ENCODE measurements around the gene RTL1. TPM values are rescaled to one million over a fixed set of nuclear protein-coding genes. Genes with fewer than 3 reads are reported as not detected.

RTL1 gene
- total RNA-seq, 1 donor from 2014 or later, result not detected

GRCh38 chr14:100875126-100875525 is 28.4 kb downstream of the RTL1 start:
- peak; percentile 5 for DNase-seq
- TF ChIP-seq, protein P1, sequence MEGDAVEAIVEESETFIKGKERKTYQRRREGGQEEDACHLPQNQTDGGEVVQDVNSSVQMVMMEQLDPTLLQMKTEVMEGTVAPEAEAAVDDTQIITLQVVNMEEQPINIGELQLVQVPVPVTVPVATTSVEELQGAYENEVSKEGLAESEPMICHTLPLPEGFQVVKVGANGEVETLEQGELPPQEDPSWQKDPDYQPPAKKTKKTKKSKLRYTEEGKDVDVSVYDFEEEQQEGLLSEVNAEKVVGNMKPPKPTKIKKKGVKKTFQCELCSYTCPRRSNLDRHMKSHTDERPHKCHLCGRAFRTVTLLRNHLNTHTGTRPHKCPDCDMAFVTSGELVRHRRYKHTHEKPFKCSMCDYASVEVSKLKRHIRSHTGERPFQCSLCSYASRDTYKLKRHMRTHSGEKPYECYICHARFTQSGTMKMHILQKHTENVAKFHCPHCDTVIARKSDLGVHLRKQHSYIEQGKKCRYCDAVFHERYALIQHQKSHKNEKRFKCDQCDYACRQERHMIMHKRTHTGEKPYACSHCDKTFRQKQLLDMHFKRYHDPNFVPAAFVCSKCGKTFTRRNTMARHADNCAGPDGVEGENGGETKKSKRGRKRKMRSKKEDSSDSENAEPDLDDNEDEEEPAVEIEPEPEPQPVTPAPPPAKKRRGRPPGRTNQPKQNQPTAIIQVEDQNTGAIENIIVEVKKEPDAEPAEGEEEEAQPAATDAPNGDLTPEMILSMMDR (IDR thresholded peaks at IDR 0.05; ENCODE audit: borderline replicate concordance), result no peak
- Histone ChIP-seq H3K27ac (replicated peaks) (no peak overlapping the region), H3K27me3 (ENCODE audit: low read depth) (peaks cover 51% of the 10 kb centered on the region), H3K4me1 (no peaks in the 10 kb centered on the region), H3K9me3 (replicated peaks) (no peaks in the 10 kb centered on the region), H3K36me3 (no peaks in the 10 kb centered on the region), H3K4me3 (no peak overlapping the region)
- intact Hi-C loops (cut with micrococcal nuclease), result no loop called here

DNA sequence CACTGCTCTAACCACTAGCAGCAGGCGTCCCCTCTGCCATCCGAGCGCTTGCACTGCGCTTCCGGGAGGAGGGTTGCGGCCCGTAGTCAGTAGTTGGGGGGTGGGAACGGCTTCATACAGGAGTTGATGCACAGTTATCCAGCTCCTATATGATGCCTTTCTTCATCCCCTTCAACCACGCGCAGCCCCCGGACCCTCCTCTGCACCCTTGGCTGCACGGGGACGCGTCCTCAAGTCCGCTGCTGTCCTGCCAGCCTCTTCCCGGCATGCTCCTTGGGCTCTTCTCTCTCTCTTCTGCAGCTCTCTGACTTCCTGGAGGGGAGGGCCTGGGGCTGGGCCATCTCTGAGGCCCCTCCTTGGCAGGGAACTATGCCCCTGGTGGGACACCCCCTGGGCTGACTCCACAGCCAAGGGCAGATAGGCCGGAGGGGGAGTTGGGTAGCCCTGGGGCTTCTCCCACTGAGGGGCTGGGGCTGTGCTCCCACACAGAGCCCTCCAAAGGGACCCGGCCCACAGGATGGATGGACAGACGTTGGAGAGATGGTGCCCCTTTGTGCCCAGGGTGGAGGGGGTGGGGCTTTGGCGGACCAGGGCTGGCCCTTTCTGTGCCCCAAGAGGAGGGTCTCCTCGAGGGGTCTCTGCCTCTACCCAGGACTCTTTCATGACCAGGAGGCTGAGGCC is 29.0 kb downstream of the RTL1 start:
- TF ChIP-seq, protein P1 (IDR thresholded peaks at IDR 0.05; ENCODE audit: borderline replicate concordance), result no peak
- Histone ChIP-seq H3K4me3 (no peak overlapping the region), H3K9me3 (replicated peaks) (no peaks in the 10 kb centered on the region), H3K27ac (replicated peaks) (no peak overlapping the region), H3K36me3 (no peaks in the 10 kb centered on the region), H3K4me1 (no peaks in the 10 kb centered on the region), H3K27me3 (ENCODE audit: low read depth) (peaks cover 51% of the 10 kb centered on the region)
- intact Hi-C loops (cut with micrococcal nuclease), result no loop called here
- DNase-seq, result peak; percentile 2

DNA sequence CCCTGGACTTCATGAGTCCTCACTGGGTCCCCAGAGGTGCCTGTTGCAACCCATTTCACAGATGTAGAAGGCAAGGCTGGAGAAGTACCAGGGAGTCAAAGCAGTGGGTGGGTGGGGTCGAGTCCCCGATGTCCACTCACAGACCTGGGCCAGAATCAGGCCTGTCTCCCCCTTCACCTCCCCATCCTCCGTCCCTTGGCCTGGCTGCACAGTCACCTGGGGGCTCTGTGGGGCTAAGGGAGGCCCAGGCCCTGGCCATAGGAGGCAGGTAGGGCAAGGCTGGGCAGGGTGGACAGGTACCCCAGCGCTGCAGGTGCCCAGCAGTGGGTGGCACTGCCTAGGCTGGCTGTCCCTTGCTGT is 29.5 kb downstream of the RTL1 start:
- H3K36me3 ChIP-seq, result no peaks in the 10 kb centered on the region
- no peaks in the 10 kb centered on the region for H3K4me1 ChIP-seq
- H3K27ac ChIP-seq (replicated peaks), result no peak overlapping the region
- intact Hi-C loops (cut with micrococcal nuclease), result no loop called here
- no peaks in the 10 kb centered on the region for H3K9me3 ChIP-seq (replicated peaks)
- no peak overlapping the region for H3K4me3 ChIP-seq
- DNase-seq, result peak; percentile 5
- TF ChIP-seq, protein P1 (IDR thresholded peaks at IDR 0.05; ENCODE audit: borderline replicate concordance), result no peak
- peaks cover 47% of the 10 kb centered on the region for H3K27me3 ChIP-seq (ENCODE audit: low read depth)

DNA sequence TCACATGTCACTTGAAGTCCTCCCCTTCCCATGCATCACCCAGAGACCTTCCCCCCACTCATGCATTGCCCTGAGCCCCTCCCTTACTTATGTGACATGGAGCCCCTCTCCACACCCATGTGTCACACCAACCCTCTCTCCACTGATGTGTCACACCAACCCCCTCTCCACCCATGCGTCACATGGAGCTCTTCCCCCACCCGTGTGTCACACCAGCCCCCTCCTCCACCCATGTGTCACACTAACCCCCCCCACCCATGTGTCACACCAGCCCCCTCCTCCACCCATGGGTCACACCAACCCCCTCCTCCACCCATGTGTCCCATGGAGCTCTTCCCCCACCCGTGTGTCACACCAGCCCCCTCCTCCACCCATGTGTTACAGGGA is 30.4 kb downstream of the RTL1 start:
- TF ChIP-seq, protein P1 (IDR thresholded peaks at IDR 0.05; ENCODE audit: borderline replicate concordance), result no peak
- no peaks in the 10 kb centered on the region for H3K36me3 ChIP-seq
- intact Hi-C loops (cut with micrococcal nuclease), result no loop called here
- H3K9me3 ChIP-seq (replicated peaks), result no peaks in the 10 kb centered on the region
- H3K4me1 ChIP-seq, result no peaks in the 10 kb centered on the region
- no peak overlapping the region for H3K4me3 ChIP-seq
- no peak overlapping the region for H3K27ac ChIP-seq (replicated peaks)
- H3K27me3 ChIP-seq (ENCODE audit: low read depth), result peaks cover 42% of the 10 kb centered on the region
- DNase-seq, result peak; percentile 0

DNA sequence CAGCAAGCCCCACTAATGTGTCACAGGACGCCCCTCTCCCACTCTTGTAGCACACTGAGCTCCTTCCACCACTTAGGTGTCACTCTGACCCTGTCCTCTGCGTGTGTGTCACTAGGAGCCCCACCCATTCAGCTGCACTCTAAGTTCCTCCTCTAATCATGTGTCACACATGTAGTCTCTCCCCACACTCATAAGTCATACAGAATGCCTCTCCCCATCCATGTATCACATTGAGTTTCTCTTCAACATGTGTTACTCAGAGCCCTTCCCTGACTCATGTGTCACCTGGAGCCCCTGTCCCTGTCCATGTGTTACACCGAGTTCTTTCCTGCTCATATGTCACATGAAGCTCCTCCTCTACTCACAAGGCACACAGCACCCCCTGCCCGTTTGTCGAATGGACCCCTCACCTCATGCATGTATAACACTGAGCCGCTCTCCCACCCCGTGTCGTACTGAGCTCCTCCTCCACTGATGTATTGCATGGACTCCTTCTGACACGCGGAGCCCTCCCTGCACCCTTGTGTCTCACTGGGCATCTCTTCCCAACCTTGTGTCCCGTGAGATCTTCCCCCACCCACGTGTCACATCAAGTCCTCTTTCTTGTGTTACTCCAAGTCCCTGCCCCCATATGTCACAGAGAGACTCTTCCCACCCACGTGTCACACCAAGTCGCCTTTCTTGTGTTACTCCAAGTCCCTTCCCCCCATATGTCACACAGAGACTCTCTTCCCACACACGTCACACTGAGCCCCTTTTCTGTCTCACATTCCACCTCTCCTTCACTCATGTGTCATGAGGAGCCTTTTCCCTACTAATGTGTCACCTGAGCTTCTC is 31.0 kb downstream of the RTL1 start:
- TF ChIP-seq, protein P1 (IDR thresholded peaks at IDR 0.05; ENCODE audit: borderline replicate concordance), result no peak
- H3K36me3 ChIP-seq, result no peaks in the 10 kb centered on the region
- DNase-seq, result peak; percentile 8
- no peak overlapping the region for H3K27ac ChIP-seq (replicated peaks)
- no peaks in the 10 kb centered on the region for H3K9me3 ChIP-seq (replicated peaks)
- no peak overlapping the region for H3K4me3 ChIP-seq
- intact Hi-C loops (cut with micrococcal nuclease), result no loop called here
- H3K4me1 ChIP-seq, result no peaks in the 10 kb centered on the region
- peaks cover 39% of the 10 kb centered on the region for H3K27me3 ChIP-seq (ENCODE audit: low read depth)

Data from left ventricle myocardium inferior (tissue), 1 donor.